Right lobe of liver (tissue), 6 donors: ENCODE data around the gene KIRREL3. TPM values are rescaled to one million over a fixed set of nuclear protein-coding genes. Genes with fewer than 3 reads are reported as not detected.

Source experiments
- ATAC-seq, 4 donors: fragments of 200-7000 bp; cut with Tn5 transposase; one replicate each; pipeline ENCODE4 v1.9.1; 2020; ENCODE audit warnings: mild to moderate bottlenecking in 4 of 4, moderate library complexity in 4 of 4
- DNase-seq, 3 donors: peaks; one replicate each; pipeline ENCODE4 v3.0.0-alpha.2; 2020
- H3K27ac ChIP-seq, 3 donors: fragments of 200-600 bp; one replicate each; pipeline ENCODE4 v1.8.0; 2022
- H3K27me3 ChIP-seq, 2 donors: fragments of 200-600 bp; one replicate each; pipeline ENCODE4 v1.8.0; 2022
- H3K36me3 ChIP-seq, 4 donors: fragments of 200-600 bp; sonication (generic) in 1 of 4; one replicate each; pipeline versions ENCODE4 v1.5.1 to v1.8.0; 2017 to 2022; ENCODE audit warnings: control low read depth in 1 of 4
- H3K4me1 ChIP-seq, 4 donors: fragments of 200-600 bp; sonication (generic) in 1 of 4; one replicate each; pipeline versions ENCODE4 v1.5.1 to v1.8.0; 2017 to 2022; ENCODE audit warnings: control low read depth in 1 of 4
- H3K4me3 ChIP-seq, 3 donors: fragments of 200-600 bp; one replicate each; pipeline ENCODE4 v1.8.0; 2022
- H3K9me3 ChIP-seq, 4 donors: fragments of 200-600 bp; sonication (generic) in 1 of 4; one replicate each; pipeline versions ENCODE4 v1.5.1 to v1.8.0; 2017 to 2022; ENCODE audit warnings: control low read depth in 1 of 4
- CTCF ChIP-seq, 4 donors: fragments of 200-600 bp in 3 of 4; fragments of 450-650 bp in 1 of 4; IDR thresholded peaks; one replicate each; pipeline versions ENCODE4 v1.5.1 to v1.8.0; 2016 to 2022; ENCODE audit warnings: antibody characterized with exemption in 4 of 4, mild to moderate bottlenecking in 2 of 4
- POLR2A ChIP-seq: fragments of 450-650 bp; IDR thresholded peaks from one replicate; pipeline ENCODE4 v1.6.1; 2017; ENCODE audit warnings: antibody characterized with exemption, mild to moderate bottlenecking
- WGBS: methylation state at CpG from one replicate; pipeline ENCODE4 v1.1.6; 2018; ENCODE audit warnings: low coverage, low lambda C conversion rate; ENCODE audit not compliant: insufficient coverage; ENCODE audit errors: missing lambda C conversion rate; 5-methylcytosine and 5-hydroxymethylcytosine counted together
- intact Hi-C, 2 donors: fragments of 100-400 bp; cut with DNase I; formaldehyde crosslinking; loops; one replicate each; pipeline versions ENCODE4 v1.11.2 to v1.14.1; 2022
- total RNA-seq, 6 experiments: library from RNA; depleted of rRNA in 2 of 6; stranded (reverse); fragments of >200 nt in 2 of 6; fragmentation: NEBNext Ultra II Directional in 3 of 6; extraction: Animal tissue kit (Norgen Biotek cat#: 25700) in 3 of 6; gene quantifications; one replicate each; pipeline versions ENCODE4 v1.1.0 to v1.2.4, GENCODE V29; 2016 to 2023
- donor health status: DM: no; HTN: yes; CAD: no.
- donor health status: DM: no; HTN: no; CAD: no.
- donor health status: DM: no; HTN: no; CAD: no.
- donor health status: DM: no; HTN: yes; CAD: no.
- donor health status: DM: no; HTN: yes; CAD: no.

Gene KIRREL3
- total RNA-seq, 6 experiments from 2014 or later: not detected

- H3K4me3 ChIP-seq: no peak overlapping the region
- ATAC-seq: no peak
- no peaks in the 10 kb centered on the region for H3K27me3 ChIP-seq
- no peaks in the 10 kb centered on the region for H3K9me3 ChIP-seq
- intact Hi-C loops: no loop called here
- no peak overlapping the region for H3K27ac ChIP-seq
- H3K36me3 ChIP-seq: no peaks in the 10 kb centered on the region
- no peaks in the 10 kb centered on the region for H3K4me1 ChIP-seq
- no peak for DNase-seq
- WGBS: 60% methylated on average over 1 of the region's 2 CpGs
- TF ChIP-seq POLR2A (no peak), CTCF (IDR thresholded peaks at IDR 0.05) (no peak)
These were observed 244.1 kb downstream of the KIRREL3 start for GRCh38 chr11:126756421-126756820.

- DNase-seq (no peak), ATAC-seq (no peak)
- intact Hi-C loops: no loop called here
- Histone ChIP-seq H3K4me1 (no peaks in the 10 kb centered on the region), H3K4me3 (no peak overlapping the region), H3K36me3 (no peaks in the 10 kb centered on the region), H3K27me3 (no peaks in the 10 kb centered on the region), H3K9me3 (no peaks in the 10 kb centered on the region), H3K27ac (no peak overlapping the region)
- WGBS: 70% methylated on average over 3 of the region's 4 CpGs
- TF ChIP-seq CTCF (IDR thresholded peaks at IDR 0.05) (no peak), POLR2A (no peak)
These were observed 245.0 kb downstream of the KIRREL3 start for GRCh38 chr11:126755526-126755925.

GRCh38 chr11:126754591-126755426 lies 245.8 kb downstream of the KIRREL3 start:
- ATAC-seq: no peak
- no peaks in the 10 kb centered on the region for H3K4me1 ChIP-seq
- H3K4me3 ChIP-seq: no peak overlapping the region
- no peaks in the 10 kb centered on the region for H3K36me3 ChIP-seq
- no peak overlapping the region for H3K27ac ChIP-seq
- no peaks in the 10 kb centered on the region for H3K27me3 ChIP-seq
- no peaks in the 10 kb centered on the region for H3K9me3 ChIP-seq
- DNase-seq: no peak
- 68% methylated on average over 7 of the region's 7 CpGs for WGBS
- no peak for TF ChIP-seq POLR2A
- no peak for TF ChIP-seq CTCF (IDR thresholded peaks at IDR 0.05)
- intact Hi-C loops: no loop called here

- 26% methylated on average over 1 of the region's 1 CpG for WGBS
- DNase-seq (no peak), ATAC-seq (no peak)
- Histone ChIP-seq H3K9me3 (no peaks in the 10 kb centered on the region), H3K4me1 (no peaks in the 10 kb centered on the region), H3K27me3 (no peaks in the 10 kb centered on the region), H3K4me3 (no peak overlapping the region), H3K36me3 (no peaks in the 10 kb centered on the region), H3K27ac (no peak overlapping the region)
- TF ChIP-seq POLR2A (no peak), CTCF (IDR thresholded peaks at IDR 0.05) (no peak)
- intact Hi-C loops: no loop called here
These were observed 246.6 kb downstream of the KIRREL3 start for GRCh38 chr11:126753990-126754389.
